Glutamatergic neuron (in vitro differentiated cells): Measurements from ENCODE around the gene NECTIN4. TPM values are rescaled to one million over a fixed set of nuclear protein-coding genes. Genes with fewer than 3 reads are reported as not detected.

ENCODE experiments used
- DNase-seq: peaks from one replicate; pipeline ENCODE4 v3.0.0; 2022
- H3K27ac Mint-ChIP-seq: one replicate; pipeline ENCODE4 v1.8.0; 2020; ENCODE audit warnings: mild to moderate bottlenecking, mixed read lengths, inconsistent platforms; ENCODE audit not compliant: unreplicated experiment
- H3K27me3 Mint-ChIP-seq: one replicate; pipeline ENCODE4 v1.8.0; 2020; ENCODE audit warnings: mild to moderate bottlenecking, moderate library complexity, mixed read lengths, inconsistent platforms; ENCODE audit not compliant: unreplicated experiment
- H3K36me3 Mint-ChIP-seq: one replicate; pipeline ENCODE4 v1.8.0; 2020; ENCODE audit warnings: mild to moderate bottlenecking, mixed read lengths, inconsistent platforms; ENCODE audit not compliant: unreplicated experiment
- H3K4me1 Mint-ChIP-seq: one replicate; pipeline ENCODE4 v1.8.0; 2020; ENCODE audit warnings: mild to moderate bottlenecking, low read depth, mixed read lengths, inconsistent platforms; ENCODE audit not compliant: unreplicated experiment
- H3K4me3 Mint-ChIP-seq: one replicate; pipeline ENCODE4 v1.8.0; 2020; ENCODE audit warnings: mild to moderate bottlenecking, mixed read lengths, inconsistent platforms; ENCODE audit not compliant: unreplicated experiment
- H3K9me3 Mint-ChIP-seq: one replicate; pipeline ENCODE4 v1.8.0; 2020; ENCODE audit warnings: mild to moderate bottlenecking, moderate library complexity, mixed read lengths, inconsistent platforms; ENCODE audit not compliant: unreplicated experiment
- CTCF ChIP-seq: fragments of 200-600 bp; sonication (generic); IDR thresholded peaks from one replicate; pipeline ENCODE4 v1.5.0; 2021; ENCODE audit not compliant: partially characterized antibody, unreplicated experiment
- total RNA-seq: library from RNA; stranded (reverse); fragmentation: NEBNext Ultra II Directional; extraction: Animal tissue kit (Norgen Biotek cat#: 25700); gene quantifications from one replicate; pipeline ENCODE4 v1.2.1, GENCODE V29; 2021; ENCODE audit not compliant: unreplicated experiment

NECTIN4 gene
- total RNA-seq, 1 donor from 2014 or later, result 0.39 TPM

GRCh38 chr1:161098210-161099068 lies 9.1 kb upstream of the NECTIN4 start, which contains the start of gene KLHDC9:
Gene KLHDC9 (plus strand): TSS chr1:161098361. CDS start chr1:161098536, 175 bp downstream.
- peak within 1 kb of the TSS; percentile 89 for H3K27ac Mint-ChIP-seq
- TF ChIP-seq CTCF, result no peak
- peak within 1 kb of the TSS; percentile 91 for H3K4me3 Mint-ChIP-seq
- H3K27me3 Mint-ChIP-seq, result peaks cover 23% of the 10 kb centered on the region
- no peaks in the 10 kb centered on the region for H3K36me3 Mint-ChIP-seq
- DNase-seq, result peak; percentile 84
- peaks cover 8% of the 10 kb centered on the region for H3K4me1 Mint-ChIP-seq
- H3K9me3 Mint-ChIP-seq, result peaks cover 14% of the 10 kb centered on the region

GRCh38 chr1:161096530-161096929 lies 7.2 kb upstream of the NECTIN4 start:
- H3K27ac Mint-ChIP-seq, result no peak overlapping the region
- TF ChIP-seq CTCF, result no peak
- H3K4me3 Mint-ChIP-seq, result no peak overlapping the region
- H3K9me3 Mint-ChIP-seq, result peaks cover 14% of the 10 kb centered on the region
- H3K27me3 Mint-ChIP-seq, result peaks cover 23% of the 10 kb centered on the region
- peaks cover 8% of the 10 kb centered on the region for H3K4me1 Mint-ChIP-seq
- no peaks in the 10 kb centered on the region for H3K36me3 Mint-ChIP-seq
- DNase-seq, result no peak

GRCh38 chr1:161096015-161096414 lies 6.7 kb upstream of the NECTIN4 start:
- H3K27me3 Mint-ChIP-seq, result peaks cover 23% of the 10 kb centered on the region
- no peak overlapping the region for H3K4me3 Mint-ChIP-seq
- H3K9me3 Mint-ChIP-seq, result peaks cover 14% of the 10 kb centered on the region
- H3K36me3 Mint-ChIP-seq, result no peaks in the 10 kb centered on the region
- TF ChIP-seq CTCF, result no peak
- peaks cover 8% of the 10 kb centered on the region for H3K4me1 Mint-ChIP-seq
- no peak for DNase-seq
- H3K27ac Mint-ChIP-seq, result no peak overlapping the region

GRCh38 chr1:161095230-161095629 lies 5.9 kb upstream of the NECTIN4 start:
- Mint-ChIP-seq H3K27ac (no peak overlapping the region), H3K9me3 (peaks cover 14% of the 10 kb centered on the region), H3K4me1 (peaks cover 8% of the 10 kb centered on the region), H3K4me3 (no peak overlapping the region), H3K27me3 (peaks cover 26% of the 10 kb centered on the region), H3K36me3 (no peaks in the 10 kb centered on the region)
- TF ChIP-seq CTCF, result no peak
- DNase-seq, result no peak

GRCh38 chr1:161094481-161094880 lies 5.1 kb upstream of the NECTIN4 start:
- no peaks in the 10 kb centered on the region for H3K36me3 Mint-ChIP-seq
- no peak overlapping the region for H3K4me3 Mint-ChIP-seq
- no peak overlapping the region for H3K27ac Mint-ChIP-seq

More at GRCh38 chr1:161094481-161094880, 5.1 kb upstream of the NECTIN4 start:
- H3K9me3 Mint-ChIP-seq, result peaks cover 12% of the 10 kb centered on the region
- peaks cover 22% of the 10 kb centered on the region for H3K27me3 Mint-ChIP-seq
- H3K4me1 Mint-ChIP-seq, result peaks cover 8% of the 10 kb centered on the region
- DNase-seq, result no peak
- no peak for TF ChIP-seq CTCF
